Urinary bladder (tissue), 4 donors: Measurements from ENCODE around the gene DNM3. TPM values are rescaled to one million over a fixed set of nuclear protein-coding genes. Genes with fewer than 3 reads are reported as not detected.
A peak's percentile ranks its signal among the peaks of the same experiment; 100 is the strongest.

Experiments
- DNase-seq: peaks from one replicate; pipeline ENCODE4 v3.0.0-alpha.2; 2015; ENCODE audit errors: extremely low spot score
- H3K27ac ChIP-seq: one replicate; pipeline ENCODE4 v1.5.1; 2013; ENCODE audit warnings: low read depth, mild to moderate bottlenecking, moderate library complexity
- H3K36me3 ChIP-seq: one replicate; pipeline ENCODE4 v1.6.1; 2013; ENCODE audit warnings: mild to moderate bottlenecking, moderate library complexity; ENCODE audit not compliant: insufficient read depth
- H3K4me1 ChIP-seq: one replicate; pipeline ENCODE4 v1.6.1; 2013; ENCODE audit warnings: mild to moderate bottlenecking, moderate library complexity; ENCODE audit not compliant: insufficient read depth
- H3K4me3 ChIP-seq: one replicate; pipeline ENCODE4 v1.5.1; 2013; ENCODE audit warnings: low read depth, low read length
- WGBS: extraction: QIAGEN DNeasy Blood & Tissue Kit; methylation state at CpG from one replicate; pipeline ENCODE4 v1.1.7; 2013; 5-methylcytosine and 5-hydroxymethylcytosine counted together
- polyA plus RNA-seq: library from polyadenylated mRNA; stranded (reverse); fragments of 200-250 nt; gene quantifications from one replicate; pipeline ENCODE4 v1.2.3, GENCODE V29; 2013
- total RNA-seq: library from RNA; depleted of rRNA; stranded (reverse); fragments of >200 nt; gene quantifications from one replicate; pipeline ENCODE4 v1.2.3, GENCODE V29; 2014
- donor health status: healthy with polysubstance abuse.
- donor health status: healthy.

The DNM3 gene
- total and polyA plus RNA-seq, 2 donors = 3.2 to 11.7 TPM

DNA sequence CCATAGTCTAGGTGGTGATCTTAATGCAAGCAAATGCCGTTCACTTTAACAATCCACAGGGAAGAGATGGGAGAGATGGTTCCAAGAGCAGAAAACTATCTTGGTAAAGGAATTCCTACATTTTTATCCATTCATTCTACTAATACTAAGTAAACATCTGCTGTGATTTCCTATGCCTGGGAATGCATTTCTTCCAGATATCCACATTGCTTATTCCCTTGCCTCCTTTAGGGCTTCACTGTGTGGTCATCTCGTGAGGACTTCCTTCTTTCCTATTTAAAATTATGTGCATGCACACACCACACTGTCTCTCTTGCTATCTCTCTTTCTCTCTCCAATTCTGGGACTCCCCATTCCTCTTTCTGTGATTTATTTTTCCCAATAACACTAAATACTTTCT, 380.1 kb downstream of the DNM3 start:
- no peak for DNase-seq
- Histone ChIP-seq H3K4me3 (no peak overlapping the region), H3K4me1 (no peaks in the 10 kb centered on the region), H3K36me3 (no peaks in the 10 kb centered on the region), H3K27ac (no peak overlapping the region)
- WGBS = 94% methylated on average over 2 of the region's 2 CpGs

DNA sequence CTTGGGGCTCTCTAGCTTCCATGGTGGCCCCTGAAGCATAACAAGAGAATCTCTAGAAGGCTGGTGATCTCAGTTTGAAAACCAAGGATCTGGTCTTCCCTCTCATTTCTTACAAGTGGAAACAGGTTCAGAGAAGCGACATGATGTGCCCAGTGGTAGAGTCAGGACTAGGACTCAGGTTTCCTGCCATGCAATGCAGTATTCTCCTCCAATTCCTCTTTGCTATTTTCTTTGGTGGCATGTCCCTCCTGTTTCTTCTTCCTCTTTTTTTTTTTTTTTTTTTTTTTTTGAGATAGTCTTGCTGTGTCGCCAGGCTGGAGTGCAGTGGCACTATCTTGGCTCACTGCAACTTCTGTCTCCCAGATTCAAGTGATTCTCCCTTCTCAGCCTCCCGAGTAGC, 383.6 kb downstream of the DNM3 start:
- no peak overlapping the region for H3K27ac ChIP-seq
- no peaks in the 10 kb centered on the region for H3K4me1 ChIP-seq
- no peaks in the 10 kb centered on the region for H3K36me3 ChIP-seq
- 86% methylated on average over 3 of the region's 3 CpGs for WGBS
- H3K4me3 ChIP-seq = no peak overlapping the region
- no peak for DNase-seq

DNA sequence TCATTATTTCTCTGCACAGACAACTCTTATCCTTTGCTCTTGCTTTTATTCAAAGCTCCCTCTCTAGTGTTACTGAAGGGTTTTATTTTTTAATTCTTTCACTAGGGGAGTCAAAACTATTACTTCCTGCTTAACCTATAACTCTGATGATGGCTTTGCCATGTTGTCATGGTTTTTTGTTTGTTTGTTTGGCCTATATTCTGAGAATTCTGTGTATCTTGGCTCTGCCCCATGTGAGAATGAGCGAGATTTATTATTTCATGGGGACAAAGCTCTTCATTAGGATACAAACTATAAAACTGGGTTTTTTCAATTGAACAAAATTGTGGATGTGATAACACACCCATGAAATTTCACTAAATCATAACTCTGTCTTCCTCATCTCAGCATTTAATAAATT, 388.6 kb downstream of the DNM3 start:
- DNase-seq = no peak
- WGBS = 84% methylated on average over 1 of the region's 1 CpG
- no peaks in the 10 kb centered on the region for H3K36me3 ChIP-seq
- H3K27ac ChIP-seq = no peak overlapping the region
- H3K4me3 ChIP-seq = no peak overlapping the region
- no peaks in the 10 kb centered on the region for H3K4me1 ChIP-seq

DNA sequence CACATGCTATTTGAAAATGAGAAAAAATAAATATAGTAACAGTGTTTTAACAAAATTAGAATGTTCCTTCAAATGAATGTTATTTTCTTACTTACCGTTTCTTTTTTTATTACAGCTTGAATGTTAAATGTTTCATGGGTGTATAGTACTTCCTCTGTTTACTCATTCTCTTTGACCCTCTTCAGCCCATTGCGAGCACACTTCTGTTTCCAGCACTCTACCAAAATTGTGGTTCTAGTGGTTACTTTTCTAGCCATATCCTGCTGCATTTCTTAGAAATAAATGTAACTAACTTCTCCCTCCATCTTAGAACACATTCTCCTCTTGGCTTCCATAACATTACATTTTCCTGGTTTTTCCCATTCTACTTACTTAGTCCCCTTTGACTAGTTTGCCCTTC, 389.2 kb downstream of the DNM3 start:
- WGBS = 97% methylated on average over 2 of the region's 2 CpGs
- no peak for DNase-seq

DNA sequence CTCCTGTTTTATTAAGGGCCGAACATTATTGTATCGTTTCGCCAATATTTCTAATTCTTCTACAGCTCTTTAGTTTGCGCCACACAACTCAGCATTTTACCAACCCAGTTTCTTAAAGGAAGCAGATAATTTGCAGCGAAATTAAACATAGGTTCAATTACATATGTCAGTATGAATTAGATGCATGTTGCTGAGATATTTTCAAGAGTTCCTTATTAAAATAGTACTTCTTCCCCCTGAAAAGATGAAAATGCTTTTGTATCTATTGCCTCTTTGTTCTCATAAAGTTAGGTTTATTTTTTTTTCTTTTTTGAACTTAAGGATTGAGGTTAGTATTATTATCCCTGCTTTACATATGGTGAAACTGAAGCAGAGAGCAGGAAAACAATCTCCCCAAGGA, 395.7 kb downstream of the DNM3 start:
- Histone ChIP-seq H3K36me3 (no peaks in the 10 kb centered on the region), H3K27ac (no peak overlapping the region), H3K4me1 (no peaks in the 10 kb centered on the region), H3K4me3 (no peak overlapping the region)
- WGBS = 98% methylated on average over 5 of the region's 5 CpGs
- no peak for DNase-seq

More for the DNA sequence above, 389.2 kb downstream of the DNM3 start:
- no peaks in the 10 kb centered on the region for H3K36me3 ChIP-seq
- H3K4me1 ChIP-seq = no peaks in the 10 kb centered on the region
- H3K4me3 ChIP-seq = no peak overlapping the region
- H3K27ac ChIP-seq = no peak overlapping the region

DNA sequence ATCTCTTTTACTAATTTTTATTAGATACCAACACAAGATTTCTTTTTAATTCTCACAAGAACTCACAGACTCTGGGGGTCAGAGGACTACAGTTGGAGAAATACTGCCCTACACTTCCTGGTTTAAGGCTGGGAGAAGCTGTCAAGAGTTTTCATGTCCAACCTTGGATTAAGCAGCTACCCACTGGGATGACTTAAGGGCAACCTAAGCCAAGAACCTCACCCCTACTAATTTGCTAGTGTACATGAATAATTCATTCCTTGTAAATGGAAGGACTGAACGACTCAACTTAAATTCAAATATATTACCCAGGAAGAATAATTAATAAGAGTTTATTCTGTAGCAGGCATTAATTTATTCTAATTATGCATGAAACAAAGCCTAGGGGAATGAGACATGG, 396.9 kb downstream of the DNM3 start:
- no peak for DNase-seq
- no peaks in the 10 kb centered on the region for H3K4me1 ChIP-seq
- 91% methylated on average over 1 of the region's 1 CpG for WGBS
- H3K36me3 ChIP-seq = no peaks in the 10 kb centered on the region
- H3K27ac ChIP-seq = no peak overlapping the region
- H3K4me3 ChIP-seq = no peak overlapping the region

DNA sequence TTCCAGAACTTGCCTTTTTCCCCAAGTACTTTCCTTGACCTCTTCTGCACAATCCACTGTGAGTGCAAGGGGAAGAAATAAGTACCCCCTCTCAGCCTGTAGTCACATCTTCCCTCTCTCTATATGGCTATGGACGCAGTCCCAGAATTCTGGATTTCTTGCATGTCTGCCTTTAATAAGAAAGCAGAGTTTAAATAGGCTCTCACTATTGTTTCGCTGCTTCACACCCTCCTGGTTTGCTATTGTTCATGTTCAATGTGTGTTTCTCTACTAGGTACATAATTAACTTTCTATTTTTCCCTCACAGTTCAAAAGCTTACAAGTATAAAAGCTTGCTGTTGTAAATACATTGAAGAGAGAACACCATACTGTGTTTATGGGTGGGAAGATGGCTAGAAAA, 397.7 kb downstream of the DNM3 start:
- no peak overlapping the region for H3K4me3 ChIP-seq
- no peaks in the 10 kb centered on the region for H3K36me3 ChIP-seq
- DNase-seq = no peak
- no peaks in the 10 kb centered on the region for H3K4me1 ChIP-seq
- no peak overlapping the region for H3K27ac ChIP-seq
- 96% methylated on average over 2 of the region's 2 CpGs for WGBS

DNA sequence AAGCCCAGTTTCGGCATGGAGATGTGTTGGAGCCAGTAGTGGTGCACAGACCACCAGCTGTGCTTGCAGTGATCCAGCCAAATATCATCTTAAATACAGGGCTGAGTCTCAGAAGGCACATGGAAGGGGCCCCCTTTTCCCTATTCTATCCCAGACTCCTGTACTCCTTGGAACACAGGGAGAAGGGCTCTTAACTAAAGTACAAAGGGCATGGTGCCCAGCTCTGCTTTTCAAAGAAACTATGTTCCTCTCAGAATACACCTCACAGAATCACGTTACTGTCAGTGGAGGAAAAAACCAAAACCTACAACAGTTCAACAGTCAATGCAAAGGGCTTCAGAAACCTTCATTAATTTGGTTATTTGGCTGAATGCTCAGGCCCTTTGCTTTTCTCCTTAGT, 398.6 kb downstream of the DNM3 start:
- Histone ChIP-seq H3K36me3 (no peaks in the 10 kb centered on the region), H3K4me3 (no peak overlapping the region), H3K4me1 (no peaks in the 10 kb centered on the region), H3K27ac (no peak overlapping the region)
- 65% methylated on average over 2 of the region's 2 CpGs for WGBS
- no peak for DNase-seq

DNA sequence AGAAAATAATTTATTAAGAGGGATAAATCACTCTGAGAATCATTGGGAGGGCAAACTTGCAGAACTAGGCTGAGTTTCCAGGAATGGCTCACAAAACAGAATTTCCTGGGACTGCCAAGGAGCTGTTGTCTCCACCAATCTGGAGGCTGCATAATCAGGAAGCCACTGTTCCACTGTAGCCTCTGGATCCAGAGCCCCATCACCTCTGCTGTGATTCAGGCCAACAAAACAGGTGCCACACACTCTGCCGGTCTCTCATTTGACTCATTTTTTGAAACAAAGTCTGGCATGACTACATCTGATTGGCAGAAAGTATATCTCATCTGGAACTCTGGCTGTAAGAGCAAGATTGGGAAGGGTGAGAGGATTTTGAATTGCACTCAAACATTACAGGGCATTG, 400.2 kb downstream of the DNM3 start:
- no peak overlapping the region for H3K4me3 ChIP-seq
- no peak overlapping the region for H3K27ac ChIP-seq
- H3K36me3 ChIP-seq = no peaks in the 10 kb centered on the region
- no peaks in the 10 kb centered on the region for H3K4me1 ChIP-seq
- DNase-seq = no peak
- 78% methylated on average over 1 of the region's 1 CpG for WGBS

DNA sequence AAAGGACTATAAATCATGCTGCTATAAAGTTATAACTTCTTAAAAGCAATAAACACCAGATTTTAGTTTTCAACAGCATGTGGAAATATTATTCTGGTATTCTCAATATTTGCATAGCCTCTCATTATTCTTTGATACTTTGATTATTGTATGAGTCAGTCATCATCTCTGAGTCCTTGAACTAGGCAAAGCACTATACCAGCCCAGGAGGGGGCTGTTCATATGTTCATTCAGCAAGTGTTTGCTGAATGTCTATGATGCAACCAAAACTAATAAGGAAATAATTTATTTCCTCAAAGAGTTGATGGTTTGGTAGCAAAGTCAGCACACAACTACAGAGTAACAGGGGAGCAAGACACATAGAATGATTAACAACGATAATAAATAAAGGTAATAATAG, 403.6 kb downstream of the DNM3 start:
- H3K4me1 ChIP-seq = no peaks in the 10 kb centered on the region

DNA sequence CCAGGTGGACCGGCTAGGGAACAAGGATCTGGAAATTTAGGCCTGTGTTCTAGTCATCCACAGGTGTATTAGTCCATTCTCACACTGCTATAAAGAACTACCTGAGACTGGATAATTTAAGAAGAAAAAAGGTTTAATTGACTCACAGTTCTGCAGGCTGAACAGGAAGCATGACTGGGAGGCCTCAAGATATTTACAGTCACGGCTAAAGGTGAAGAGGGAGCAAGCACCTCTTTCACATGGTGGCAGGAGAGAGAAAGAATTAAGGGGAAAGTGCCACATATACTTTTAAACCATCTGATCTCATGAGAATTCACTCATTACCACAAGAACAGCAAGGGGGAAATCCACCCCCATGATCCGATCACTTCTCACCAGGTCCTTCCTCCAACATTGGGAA, 404.5 kb downstream of the DNM3 start:
- Histone ChIP-seq H3K4me1 (no peaks in the 10 kb centered on the region), H3K27ac (no peak overlapping the region), H3K4me3 (no peak overlapping the region), H3K36me3 (no peaks in the 10 kb centered on the region)
- WGBS = 98% methylated on average over 3 of the region's 3 CpGs
- DNase-seq = no peak

More for the DNA sequence above, 403.6 kb downstream of the DNM3 start:
- 96% methylated on average over 1 of the region's 1 CpG for WGBS
- H3K36me3 ChIP-seq = no peaks in the 10 kb centered on the region
- DNase-seq = no peak
- H3K27ac ChIP-seq = no peak overlapping the region
- no peak overlapping the region for H3K4me3 ChIP-seq

DNA sequence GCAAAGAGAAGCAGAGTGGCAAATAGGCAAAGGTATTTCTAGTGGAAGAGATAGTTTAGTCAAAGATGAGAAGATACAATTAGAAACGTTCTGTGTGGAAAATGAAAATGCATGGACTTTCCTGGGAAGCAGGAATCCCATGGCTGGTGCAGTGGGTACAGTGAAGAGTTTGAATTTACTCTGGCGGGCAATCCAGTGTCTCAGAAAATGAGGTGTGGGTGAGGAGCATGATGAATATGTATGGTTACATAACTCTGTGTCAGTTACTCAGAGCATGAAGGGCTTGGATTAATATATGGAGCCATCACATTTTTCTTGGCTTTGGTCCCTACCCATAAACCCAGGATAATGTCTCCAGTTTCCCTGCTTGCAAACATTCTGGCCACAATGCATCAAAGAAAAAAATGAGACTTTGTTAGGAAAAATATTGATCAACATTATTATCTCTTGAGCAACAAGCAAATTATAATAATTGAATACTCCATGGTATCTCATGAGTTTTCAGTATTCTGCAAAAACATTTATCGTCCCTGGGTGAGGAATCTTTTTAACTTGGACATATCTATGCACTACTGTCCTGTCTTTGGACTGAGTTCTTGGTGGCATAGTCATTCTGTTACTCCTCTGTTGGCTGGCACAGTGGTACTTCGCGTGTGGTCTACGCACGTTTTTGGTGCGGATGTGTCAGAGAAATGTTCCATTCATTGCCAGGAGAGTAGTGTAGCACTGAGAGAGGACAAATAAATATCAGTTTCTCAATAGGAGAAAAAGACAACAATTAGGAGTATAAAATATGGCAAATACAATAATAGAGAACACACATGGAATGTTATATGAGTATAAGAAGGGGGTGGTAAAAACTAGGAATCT, 405.5 kb downstream of the DNM3 start:
- 83% methylated on average over 8 of the region's 8 CpGs for WGBS

DNA sequence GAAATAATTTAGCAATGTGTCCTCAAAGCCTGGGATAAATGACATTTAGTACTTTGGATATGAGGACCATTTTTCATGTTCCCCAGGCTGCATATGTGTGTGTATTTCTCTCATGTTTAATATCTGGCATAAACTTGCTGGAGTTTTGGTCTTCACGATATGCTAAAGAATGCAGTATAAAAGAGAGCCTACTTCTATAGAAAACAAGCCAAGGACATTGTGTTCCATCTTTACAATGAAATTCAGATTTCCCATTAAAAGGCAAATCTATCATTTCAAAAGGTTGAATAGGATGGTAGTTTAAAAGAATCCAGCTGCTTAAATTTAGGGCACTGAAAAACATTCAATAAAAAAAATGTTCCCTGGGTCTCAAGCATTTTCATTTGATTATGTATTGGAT, 410.2 kb downstream of the DNM3 start:
- no peaks in the 10 kb centered on the region for H3K4me1 ChIP-seq
- H3K27ac ChIP-seq = no peak overlapping the region
- no peak overlapping the region for H3K4me3 ChIP-seq
- peak; percentile 23 for DNase-seq
- 59% methylated on average over 1 of the region's 1 CpG for WGBS
- no peaks in the 10 kb centered on the region for H3K36me3 ChIP-seq

More for the DNA sequence above, 405.5 kb downstream of the DNM3 start:
- Histone ChIP-seq H3K4me1 (no peaks in the 10 kb centered on the region), H3K27ac (no peak overlapping the region), H3K4me3 (no peak overlapping the region), H3K36me3 (no peaks in the 10 kb centered on the region)
- no peak for DNase-seq

DNA sequence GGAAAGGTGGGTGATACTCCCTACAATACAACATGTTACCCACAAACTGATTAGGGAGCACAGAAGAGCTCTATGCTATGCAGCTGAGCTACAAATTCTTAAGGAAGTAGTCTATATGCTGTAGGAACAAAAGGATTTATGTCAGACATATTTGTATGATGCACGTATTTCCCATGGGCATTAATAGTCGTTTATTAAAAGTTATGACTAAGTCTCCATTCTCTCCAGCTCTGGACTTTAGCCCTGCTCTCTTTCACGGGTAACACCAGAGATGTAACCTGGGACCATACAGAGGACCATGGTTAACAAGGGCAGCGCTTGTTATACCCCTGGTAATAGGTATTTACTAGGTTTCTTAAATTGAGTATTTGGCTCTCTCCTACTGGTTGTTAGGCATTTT, 411.0 kb downstream of the DNM3 start:
- H3K36me3 ChIP-seq = no peaks in the 10 kb centered on the region
- H3K4me1 ChIP-seq = no peaks in the 10 kb centered on the region
- H3K4me3 ChIP-seq = no peak overlapping the region
- 73% methylated on average over 4 of the region's 4 CpGs for WGBS
- H3K27ac ChIP-seq = no peak overlapping the region
- DNase-seq = no peak
